Peyer's patch (tissue), 4 donors: ENCODE measurements around the gene RPS28. TPM values are rescaled to one million over a fixed set of nuclear protein-coding genes. Genes with fewer than 3 reads are reported as not detected.

Experiments used
- DNase-seq, 3 donors: peaks; one replicate each; pipeline ENCODE4 v3.0.0-alpha.2; 2017 to 2019
- H3K27ac ChIP-seq, 4 donors: fragments of 200-600 bp; sonication (generic); one replicate each; pipeline ENCODE4 v1.5.1; 2016 to 2019
- H3K27me3 ChIP-seq, 2 donors: fragments of 200-600 bp; sonication (generic); one replicate each; pipeline ENCODE4 v1.5.1; 2019
- H3K36me3 ChIP-seq, 3 donors: fragments of 200-600 bp; sonication (generic); one replicate each; pipeline ENCODE4 v1.5.1; 2016 to 2019
- H3K4me1 ChIP-seq, 4 donors: fragments of 200-600 bp; sonication (generic); one replicate each; pipeline ENCODE4 v1.5.1; 2016 to 2019
- H3K4me3 ChIP-seq, 4 donors: fragments of 200-600 bp; sonication (generic); 1 replicate in 3 of 4; 2 replicates in 1 of 4; pipeline ENCODE4 v1.5.1; 2016 to 2019; ENCODE audit warnings: mild to moderate bottlenecking in 1 of 4
- H3K9me3 ChIP-seq, 4 donors: fragments of 200-600 bp; sonication (generic); one replicate each; pipeline ENCODE4 v1.5.1; 2016 to 2019; ENCODE audit warnings: mild to moderate bottlenecking in 1 of 4
- CTCF ChIP-seq, 6 experiments: fragments of 450-650 bp in 4 of 6; fragments of 200-600 bp in 2 of 6; sonication (generic) in 1 of 6; IDR thresholded peaks; one replicate each; pipeline ENCODE4 v1.5.1; 2017 to 2019; ENCODE audit warnings: antibody characterized with exemption in 6 of 6, mild to moderate bottlenecking in 3 of 6, moderate library complexity in 1 of 6
- POLR2A ChIP-seq, 2 donors: fragments of 450-650 bp; IDR thresholded peaks; one replicate each; pipeline ENCODE4 v1.5.1; 2017; ENCODE audit warnings: antibody characterized with exemption in 2 of 2, mild to moderate bottlenecking in 2 of 2, moderate library complexity in 2 of 2
- total RNA-seq, 4 donors: library from RNA; depleted of rRNA; stranded (reverse); fragments of >200 nt; gene quantifications; one replicate each; pipeline ENCODE4 v1.1.0, GENCODE V29; 2016

The RPS28 gene
- total RNA-seq, 4 donors from 2014 or later: 306 to 519 (median 393) TPM

GRCh38 chr19:8319807-8320520, 1.3 kb upstream of the RPS28 start:
- no peak for DNase-seq
- Histone ChIP-seq H3K27me3 (no peaks in the 10 kb centered on the region), H3K4me3 (peak overlapping the region; percentile 67 to 99 (median 75)), H3K9me3 (no peaks in the 10 kb centered on the region), H3K27ac (peak overlapping the region in 3 of 4 donors; percentile 85 to 94 (median 89)), H3K36me3 (peaks cover 0 to 23% (median 0%) of the 10 kb centered on the region in 3 donors), H3K4me1 (peaks cover 3 to 33% (median 16%) of the 10 kb centered on the region in 4 donors)
- TF ChIP-seq CTCF (IDR thresholded peaks at IDR 0.05): no peak
- no peak for TF ChIP-seq POLR2A (IDR thresholded peaks at IDR 0.05)

DNA sequence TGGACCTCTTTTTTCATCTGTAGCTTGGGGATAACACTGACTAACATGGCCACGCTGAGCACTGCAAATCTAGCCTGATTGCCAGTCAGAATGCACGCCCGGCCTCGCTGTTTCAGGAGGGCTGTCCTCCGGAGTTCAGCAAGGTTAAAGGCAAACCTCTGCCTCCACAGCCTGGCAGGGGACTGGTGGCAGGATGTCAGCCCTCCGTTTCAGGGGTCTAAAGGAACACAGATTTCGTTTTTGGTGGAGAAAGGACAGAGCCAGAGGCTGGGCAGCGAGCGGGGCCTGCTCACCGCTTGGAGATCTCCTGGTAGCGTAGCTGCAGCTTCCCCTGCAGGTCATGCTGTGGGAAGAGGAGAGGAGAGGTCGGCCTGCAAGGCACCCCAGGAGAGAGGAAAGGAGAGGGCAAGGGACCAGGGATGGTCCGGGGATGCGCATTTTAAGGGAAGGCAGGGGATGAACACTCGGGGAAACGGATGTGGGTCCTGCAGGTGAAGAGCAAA, 681 bp upstream of the RPS28 start:
- no peak for TF ChIP-seq CTCF (IDR thresholded peaks at IDR 0.05)
- no peak for TF ChIP-seq POLR2A (IDR thresholded peaks at IDR 0.05)
- H3K4me3 ChIP-seq: peak overlapping the region; percentile 67 to 99 (median 75)
- peak overlapping the region; percentile 85 to 94 (median 92) for H3K27ac ChIP-seq
- H3K27me3 ChIP-seq: no peaks in the 10 kb centered on the region
- H3K4me1 ChIP-seq: peaks cover 3 to 33% (median 16%) of the 10 kb centered on the region in 4 donors
- H3K36me3 ChIP-seq: peaks cover 0 to 16% (median 0%) of the 10 kb centered on the region in 3 donors
- no peaks in the 10 kb centered on the region for H3K9me3 ChIP-seq
- peak in 1 of 3 donors; percentile 60 for DNase-seq

- H3K36me3 ChIP-seq: peaks cover 0 to 15% (median 0%) of the 10 kb centered on the region in 3 donors
- no peak for DNase-seq
- H3K9me3 ChIP-seq: no peaks in the 10 kb centered on the region
- H3K27me3 ChIP-seq: no peaks in the 10 kb centered on the region
- H3K4me3 ChIP-seq: peak overlapping the region; percentile 67 to 99 (median 75)
- TF ChIP-seq CTCF (IDR thresholded peaks at IDR 0.05) (no peak), POLR2A (IDR thresholded peaks at IDR 0.05) (no peak)
- H3K4me1 ChIP-seq: peaks cover 3 to 33% (median 16%) of the 10 kb centered on the region in 4 donors
- peak overlapping the region; percentile 85 to 94 (median 92) for H3K27ac ChIP-seq
Observed at GRCh38 chr19:8321986-8322637, 816 bp downstream of the RPS28 start.

DNA sequence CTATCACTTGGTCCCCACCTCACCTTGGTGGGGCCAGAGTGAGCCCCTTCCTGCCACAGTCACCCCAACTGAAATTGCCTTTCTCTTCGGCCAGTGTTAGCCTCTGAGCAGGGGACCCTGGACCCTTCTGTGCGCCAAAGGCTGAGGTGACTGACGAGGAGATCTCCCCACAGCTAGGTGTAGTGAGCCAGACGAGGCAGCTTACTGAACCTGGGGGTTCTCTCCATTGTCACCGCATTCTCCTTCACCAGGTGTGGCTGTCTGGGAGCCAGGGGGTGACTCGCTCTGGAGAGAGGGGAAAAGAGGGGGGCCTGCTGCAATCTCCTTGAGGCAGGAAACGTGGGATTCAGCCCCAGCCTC, 1.3 kb downstream of the RPS28 start:
- H3K27me3 ChIP-seq: no peaks in the 10 kb centered on the region
- H3K36me3 ChIP-seq: peaks cover 0 to 15% (median 0%) of the 10 kb centered on the region in 3 donors
- H3K4me3 ChIP-seq: peak overlapping the region; percentile 67 to 99 (median 75)
- TF ChIP-seq POLR2A (IDR thresholded peaks at IDR 0.05) (no peak), CTCF (IDR thresholded peaks at IDR 0.05) (no peak)
- DNase-seq: no peak
- peak overlapping the region in 1 of 4 donors; percentile 5 for H3K27ac ChIP-seq
- H3K4me1 ChIP-seq: peaks cover 3 to 33% (median 16%) of the 10 kb centered on the region in 4 donors
- no peaks in the 10 kb centered on the region for H3K9me3 ChIP-seq

DNA sequence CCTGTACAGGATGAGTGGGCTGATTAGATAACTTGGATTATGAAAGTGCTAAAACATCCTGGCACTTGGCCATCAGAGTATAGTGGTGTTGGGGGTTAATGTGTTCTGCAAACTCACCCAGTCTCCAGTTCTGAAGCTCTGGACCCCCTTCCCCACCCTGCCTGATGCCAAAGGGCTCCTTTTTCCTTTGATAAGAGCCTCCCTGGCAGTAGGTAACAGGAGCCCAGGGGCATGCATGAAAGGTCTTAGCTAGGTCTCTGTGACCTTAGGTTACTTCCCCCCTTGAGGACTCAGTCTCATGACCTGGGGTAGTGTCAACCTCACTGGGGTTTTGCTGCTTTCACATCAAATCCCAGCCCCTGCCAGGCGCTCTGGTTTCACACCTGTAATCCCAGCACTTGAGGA, 2.5 kb downstream of the RPS28 start:
- no peak overlapping the region for H3K27ac ChIP-seq
- H3K4me3 ChIP-seq: no peak overlapping the region

More for the DNA sequence above, 2.5 kb downstream of the RPS28 start:
- Histone ChIP-seq H3K9me3 (no peaks in the 10 kb centered on the region), H3K27me3 (no peaks in the 10 kb centered on the region), H3K4me1 (peaks cover 3 to 33% (median 16%) of the 10 kb centered on the region in 4 donors), H3K36me3 (peaks cover 0 to 15% (median 0%) of the 10 kb centered on the region in 3 donors)
- DNase-seq: no peak
- TF ChIP-seq POLR2A (IDR thresholded peaks at IDR 0.05): no peak
- TF ChIP-seq CTCF (IDR thresholded peaks at IDR 0.05): no peak
